Measurements from ENCODE around the gene METTL21A. TPM values are rescaled to one million over a fixed set of nuclear protein-coding genes. Genes with fewer than 3 reads are reported as not detected.
A peak's percentile ranks its signal among the peaks of the same experiment; 100 is the strongest.

Gene METTL21A
- total and polyA plus RNA-seq, 2 of the 13 experiments (the other 11 are each of a cell fraction or from before 2014, with no cell fraction given), result 42.4 to 61.2 TPM

DNA sequence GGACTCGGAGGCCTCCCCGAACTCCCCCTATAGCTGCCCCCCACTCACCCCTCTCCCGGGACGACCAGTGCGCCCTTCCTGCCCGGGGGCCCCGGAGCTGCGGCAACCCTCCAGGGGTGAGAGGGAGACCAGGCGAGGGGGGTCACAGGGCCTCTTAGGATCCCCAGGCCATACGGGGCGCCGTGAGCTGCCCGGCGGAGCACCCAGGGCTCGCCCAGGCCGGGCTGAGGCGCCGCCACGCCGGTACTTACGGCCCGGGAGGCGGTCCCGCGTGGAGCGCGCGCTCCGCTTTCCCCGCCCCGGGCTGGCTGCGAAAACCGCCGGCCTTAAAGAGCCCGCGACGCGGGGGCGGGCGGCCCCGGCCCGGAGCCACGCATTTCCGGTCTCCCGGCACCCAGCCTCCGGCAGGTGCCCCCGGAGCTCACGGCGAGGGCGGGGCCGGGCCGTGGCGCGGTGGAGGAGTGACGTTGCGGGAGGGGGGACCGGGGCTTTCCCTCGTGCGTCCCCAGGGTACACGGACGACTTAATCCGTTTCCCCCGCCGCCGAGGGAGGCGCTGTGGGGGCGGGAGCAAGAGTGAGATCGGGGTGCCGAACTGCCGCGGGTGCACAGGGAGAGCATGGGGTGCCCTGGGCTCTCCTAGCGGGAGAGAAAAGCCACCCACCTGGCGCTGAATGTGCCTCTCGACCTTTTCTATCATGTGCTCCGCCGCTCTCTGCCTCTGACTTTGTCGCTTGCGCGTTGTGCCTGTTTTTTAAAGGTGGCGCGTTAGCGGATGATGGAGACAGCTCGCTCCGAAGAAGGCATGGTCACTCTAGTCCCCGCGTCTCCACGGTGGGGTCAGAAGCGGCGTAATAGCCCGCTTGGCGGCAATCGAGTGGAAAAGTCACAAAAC lies at the start of gene METTL21A (continued):
- TF ChIP-seq ZNF235 (CRISPR knock-in tag; IDR thresholded peaks at IDR 0.05; ENCODE audit: borderline replicate concordance), result peak; percentile 3; the same call in 1 of the 2 replicates
- TF ChIP-seq ZNF883 (CRISPR knock-in tag; IDR thresholded peaks at IDR 0.05; ENCODE audit: not compliant biosample characterization), result no peak
- TF ChIP-seq JUN (CRISPR knock-in tag; IDR thresholded peaks at IDR 0.05), result peak; percentile 33; the same call in 1 of the 2 replicates
- peak; percentile 69 for TF ChIP-seq RAD21 (CRISPR knock-in tag; IDR thresholded peaks at IDR 0.05)
- TF ChIP-seq, protein P1, sequence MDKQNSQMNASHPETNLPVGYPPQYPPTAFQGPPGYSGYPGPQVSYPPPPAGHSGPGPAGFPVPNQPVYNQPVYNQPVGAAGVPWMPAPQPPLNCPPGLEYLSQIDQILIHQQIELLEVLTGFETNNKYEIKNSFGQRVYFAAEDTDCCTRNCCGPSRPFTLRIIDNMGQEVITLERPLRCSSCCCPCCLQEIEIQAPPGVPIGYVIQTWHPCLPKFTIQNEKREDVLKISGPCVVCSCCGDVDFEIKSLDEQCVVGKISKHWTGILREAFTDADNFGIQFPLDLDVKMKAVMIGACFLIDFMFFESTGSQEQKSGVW (CRISPR knock-in tag; IDR thresholded peaks at IDR 0.05; ENCODE audit: borderline replicate concordance), result 0 out of 2 replicates have a peak, but pooled peaks have one; percentile 71
- TF ChIP-seq SATB2 (CRISPR knock-in tag; IDR thresholded peaks at IDR 0.05), result no peak; the same call in 1 of the 2 replicates
- TF ChIP-seq, protein P2, sequence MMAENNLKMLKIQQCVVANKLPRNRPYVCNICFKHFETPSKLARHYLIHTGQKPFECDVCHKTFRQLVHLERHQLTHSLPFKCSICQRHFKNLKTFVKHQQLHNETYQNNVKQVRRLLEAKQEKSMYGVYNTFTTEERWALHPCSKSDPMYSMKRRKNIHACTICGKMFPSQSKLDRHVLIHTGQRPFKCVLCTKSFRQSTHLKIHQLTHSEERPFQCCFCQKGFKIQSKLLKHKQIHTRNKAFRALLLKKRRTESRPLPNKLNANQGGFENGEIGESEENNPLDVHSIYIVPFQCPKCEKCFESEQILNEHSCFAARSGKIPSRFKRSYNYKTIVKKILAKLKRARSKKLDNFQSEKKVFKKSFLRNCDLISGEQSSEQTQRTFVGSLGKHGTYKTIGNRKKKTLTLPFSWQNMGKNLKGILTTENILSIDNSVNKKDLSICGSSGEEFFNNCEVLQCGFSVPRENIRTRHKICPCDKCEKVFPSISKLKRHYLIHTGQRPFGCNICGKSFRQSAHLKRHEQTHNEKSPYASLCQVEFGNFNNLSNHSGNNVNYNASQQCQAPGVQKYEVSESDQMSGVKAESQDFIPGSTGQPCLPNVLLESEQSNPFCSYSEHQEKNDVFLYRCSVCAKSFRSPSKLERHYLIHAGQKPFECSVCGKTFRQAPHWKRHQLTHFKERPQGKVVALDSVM (CRISPR knock-in tag; IDR thresholded peaks at IDR 0.05), result peak; percentile 84
- TF ChIP-seq HCFC1 (IDR thresholded peaks at IDR 0.05; ENCODE audit: low read depth, low read length), result no peak; the same call in 1 of the 2 replicates
- peak; percentile 93 for TF ChIP-seq SP4 (CRISPR knock-in tag; IDR thresholded peaks at IDR 0.05)
- TF ChIP-seq, protein P3, sequence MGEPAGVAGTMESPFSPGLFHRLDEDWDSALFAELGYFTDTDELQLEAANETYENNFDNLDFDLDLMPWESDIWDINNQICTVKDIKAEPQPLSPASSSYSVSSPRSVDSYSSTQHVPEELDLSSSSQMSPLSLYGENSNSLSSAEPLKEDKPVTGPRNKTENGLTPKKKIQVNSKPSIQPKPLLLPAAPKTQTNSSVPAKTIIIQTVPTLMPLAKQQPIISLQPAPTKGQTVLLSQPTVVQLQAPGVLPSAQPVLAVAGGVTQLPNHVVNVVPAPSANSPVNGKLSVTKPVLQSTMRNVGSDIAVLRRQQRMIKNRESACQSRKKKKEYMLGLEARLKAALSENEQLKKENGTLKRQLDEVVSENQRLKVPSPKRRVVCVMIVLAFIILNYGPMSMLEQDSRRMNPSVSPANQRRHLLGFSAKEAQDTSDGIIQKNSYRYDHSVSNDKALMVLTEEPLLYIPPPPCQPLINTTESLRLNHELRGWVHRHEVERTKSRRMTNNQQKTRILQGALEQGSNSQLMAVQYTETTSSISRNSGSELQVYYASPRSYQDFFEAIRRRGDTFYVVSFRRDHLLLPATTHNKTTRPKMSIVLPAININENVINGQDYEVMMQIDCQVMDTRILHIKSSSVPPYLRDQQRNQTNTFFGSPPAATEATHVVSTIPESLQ (CRISPR knock-in tag; conservative IDR thresholded peaks at IDR 0.05), result peak; percentile 70; the same call in 1 of the 2 replicates
- peak; percentile 100 for TF ChIP-seq ZSCAN29 (CRISPR knock-in tag; conservative IDR thresholded peaks at IDR 0.05)
- TF ChIP-seq ZNF3 (CRISPR knock-in tag; IDR thresholded peaks at IDR 0.05), result no peak
- TF ChIP-seq NFKB2 (CRISPR knock-in tag; IDR thresholded peaks at IDR 0.05; ENCODE audit: borderline replicate concordance), result peak; percentile 94
- TF ChIP-seq ZBTB8A (CRISPR knock-in tag; IDR thresholded peaks at IDR 0.05; ENCODE audit: borderline replicate concordance, low read depth), result no peak
- TF ChIP-seq ZBTB7B (CRISPR knock-in tag; IDR thresholded peaks at IDR 0.05), result no peak; the same call in 1 of the 2 replicates
- TF ChIP-seq ZNF792 (CRISPR knock-in tag; IDR thresholded peaks at IDR 0.05), result peak; percentile 85
- TF ChIP-seq ZFP36L1 (CRISPR knock-in tag; IDR thresholded peaks at IDR 0.05), result peak; percentile 94; the same call in 1 of the 2 replicates
- TF ChIP-seq, protein P4, sequence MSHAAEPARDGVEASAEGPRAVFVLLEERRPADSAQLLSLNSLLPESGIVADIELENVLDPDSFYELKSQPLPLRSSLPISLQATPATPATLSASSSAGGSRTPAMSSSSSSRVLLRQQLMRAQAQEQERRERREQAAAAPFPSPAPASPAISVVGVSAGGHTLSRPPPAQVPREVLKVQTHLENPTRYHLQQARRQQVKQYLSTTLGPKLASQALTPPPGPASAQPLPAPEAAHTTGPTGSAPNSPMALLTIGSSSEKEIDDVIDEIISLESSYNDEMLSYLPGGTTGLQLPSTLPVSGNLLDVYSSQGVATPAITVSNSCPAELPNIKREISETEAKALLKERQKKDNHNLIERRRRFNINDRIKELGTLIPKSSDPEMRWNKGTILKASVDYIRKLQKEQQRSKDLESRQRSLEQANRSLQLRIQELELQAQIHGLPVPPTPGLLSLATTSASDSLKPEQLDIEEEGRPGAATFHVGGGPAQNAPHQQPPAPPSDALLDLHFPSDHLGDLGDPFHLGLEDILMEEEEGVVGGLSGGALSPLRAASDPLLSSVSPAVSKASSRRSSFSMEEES (CRISPR knock-in tag; IDR thresholded peaks at IDR 0.05), result peak; percentile 82
- peak; percentile 41; the same call in 1 of the 2 replicates for TF ChIP-seq ZNF138 (CRISPR knock-in tag; IDR thresholded peaks at IDR 0.05; ENCODE audit: low read depth)
- TF ChIP-seq NFYC (CRISPR knock-in tag; IDR thresholded peaks at IDR 0.05), result no peak; the same call in none of the 2 replicates
- TF ChIP-seq, protein P5, sequence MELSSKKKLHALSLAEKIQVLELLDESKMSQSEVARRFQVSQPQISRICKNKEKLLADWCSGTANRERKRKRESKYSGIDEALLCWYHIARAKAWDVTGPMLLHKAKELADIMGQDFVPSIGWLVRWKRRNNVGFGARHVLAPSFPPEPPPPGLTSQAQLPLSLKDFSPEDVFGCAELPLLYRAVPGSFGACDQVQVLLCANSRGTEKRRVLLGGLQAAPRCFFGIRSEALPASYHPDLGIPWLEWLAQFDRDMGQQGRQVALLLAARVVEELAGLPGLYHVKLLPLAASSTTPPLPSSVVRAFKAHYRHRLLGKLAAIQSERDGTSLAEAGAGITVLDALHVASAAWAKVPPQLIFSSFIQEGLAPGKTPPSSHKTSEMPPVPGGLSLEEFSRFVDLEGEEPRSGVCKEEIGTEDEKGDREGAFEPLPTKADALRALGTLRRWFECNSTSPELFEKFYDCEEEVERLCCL (CRISPR knock-in tag; IDR thresholded peaks at IDR 0.05; ENCODE audit: borderline replicate concordance), result no peak
- TF ChIP-seq ZMYM4 (CRISPR knock-in tag; IDR thresholded peaks at IDR 0.05), result peak; percentile 79

Data from HepG2 (cell line).